ENCODE data around the gene ZFHX2. TPM values are rescaled to one million over a fixed set of nuclear protein-coding genes. Genes with fewer than 3 reads are reported as not detected.

ZFHX2 gene
- total RNA-seq, 1 donor from 2014 or later: 2.3 TPM

GRCh38 chr14:23536494-23536893, 15.1 kb downstream of the ZFHX2 start:
- Histone ChIP-seq H3K27me3 (ENCODE audit: control insufficient read depth, insufficient read depth, low read length) (no peaks in the 10 kb centered on the region), H3K4me3 (ENCODE audit: low read depth, low read length) (no peak overlapping the region), H3K36me3 (ENCODE audit: control insufficient read depth, insufficient read depth, low read length) (no peaks in the 10 kb centered on the region)
- no peak for TF ChIP-seq CTCF (IDR thresholded peaks at IDR 0.05; ENCODE audit: insufficient read depth, low read length, poor library complexity, severe bottlenecking)
- DNase-seq (ENCODE audit: low read depth): no peak

GRCh38 chr14:23535943-23536342, 15.6 kb downstream of the ZFHX2 start:
- no peak for DNase-seq (ENCODE audit: low read depth)
- Histone ChIP-seq H3K4me3 (ENCODE audit: low read depth, low read length) (no peak overlapping the region), H3K36me3 (ENCODE audit: control insufficient read depth, insufficient read depth, low read length) (no peaks in the 10 kb centered on the region), H3K27me3 (ENCODE audit: control insufficient read depth, insufficient read depth, low read length) (no peaks in the 10 kb centered on the region)
- TF ChIP-seq CTCF (IDR thresholded peaks at IDR 0.05; ENCODE audit: insufficient read depth, low read length, poor library complexity, severe bottlenecking): no peak

GRCh38 chr14:23533652-23534435, 17.7 kb downstream of the ZFHX2 start:
- H3K4me3 ChIP-seq (ENCODE audit: low read depth, low read length): no peak overlapping the region
- H3K36me3 ChIP-seq (ENCODE audit: control insufficient read depth, insufficient read depth, low read length): no peaks in the 10 kb centered on the region
- no peak for TF ChIP-seq CTCF (IDR thresholded peaks at IDR 0.05; ENCODE audit: insufficient read depth, low read length, poor library complexity, severe bottlenecking)
- DNase-seq (ENCODE audit: low read depth): no peak
- H3K27me3 ChIP-seq (ENCODE audit: control insufficient read depth, insufficient read depth, low read length): no peaks in the 10 kb centered on the region

- DNase-seq (ENCODE audit: low read depth): no peak
- TF ChIP-seq CTCF (IDR thresholded peaks at IDR 0.05; ENCODE audit: insufficient read depth, low read length, poor library complexity, severe bottlenecking): no peak
These were observed 18.9 kb downstream of the ZFHX2 start for GRCh38 chr14:23532658-23533057.

GRCh38 chr14:23531391-23531790, 20.2 kb downstream of the ZFHX2 start:
- no peaks in the 10 kb centered on the region for H3K27me3 ChIP-seq (ENCODE audit: control insufficient read depth, insufficient read depth, low read length)
- no peak for TF ChIP-seq CTCF (IDR thresholded peaks at IDR 0.05; ENCODE audit: insufficient read depth, low read length, poor library complexity, severe bottlenecking)
- no peak overlapping the region for H3K4me3 ChIP-seq (ENCODE audit: low read depth, low read length)
- no peak for DNase-seq (ENCODE audit: low read depth)
- H3K36me3 ChIP-seq (ENCODE audit: control insufficient read depth, insufficient read depth, low read length): no peaks in the 10 kb centered on the region

More at GRCh38 chr14:23532658-23533057, 18.9 kb downstream of the ZFHX2 start:
- Histone ChIP-seq H3K36me3 (ENCODE audit: control insufficient read depth, insufficient read depth, low read length) (no peaks in the 10 kb centered on the region), H3K4me3 (ENCODE audit: low read depth, low read length) (no peak overlapping the region), H3K27me3 (ENCODE audit: control insufficient read depth, insufficient read depth, low read length) (no peaks in the 10 kb centered on the region)

Data from kidney epithelial cell (primary cell).